ENCODE measurements around the gene RAB11FIP2. TPM values are rescaled to one million over a fixed set of nuclear protein-coding genes. Genes with fewer than 3 reads are reported as not detected.

Gene RAB11FIP2
- total and polyA plus RNA-seq, 2 of the 8 experiments (the other 6 are each of a cell fraction or from before 2014, with no cell fraction given) = 3.1 to 12.7 TPM

DNA sequence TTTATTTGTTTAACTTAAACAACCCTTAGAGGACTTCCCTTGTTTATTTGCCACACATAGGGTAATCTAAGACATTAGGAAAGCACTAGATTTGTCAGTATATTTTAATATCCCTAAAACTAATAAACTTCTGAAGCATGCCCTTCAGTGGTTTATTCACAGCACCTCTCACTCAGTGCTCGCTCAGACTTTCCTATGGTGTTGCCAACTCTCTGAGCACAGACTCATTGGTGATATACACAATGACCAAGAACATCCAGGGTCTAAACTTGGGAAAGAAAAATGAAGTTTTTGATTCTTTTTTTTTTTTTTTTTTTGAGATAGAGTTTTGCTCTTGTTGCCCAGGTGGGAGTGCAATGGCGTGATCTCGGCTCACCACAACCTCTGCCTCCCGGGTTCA is 82.2 kb downstream of the RAB11FIP2 start (continued):
- TF ChIP-seq CREB1 (IDR thresholded peaks at IDR 0.05) (no peak), SIRT6 (IDR thresholded peaks at IDR 0.05; ENCODE audit: low read length) (no peak), ZNF274 (IDR thresholded peaks at IDR 0.05; ENCODE audit: borderline replicate concordance, extremely low read depth, low read length) (no peak), CHD2 (IDR thresholded peaks at IDR 0.05; ENCODE audit: low read length) (no peak), PHF8 (conservative IDR thresholded peaks at IDR 0.05; ENCODE audit: low read depth, low read length) (no peak), E2F6 (IDR thresholded peaks at IDR 0.05) (no peak), SRF (IDR thresholded peaks at IDR 0.05; ENCODE audit: low read depth, low read length) (no peak)
- TF ChIP-seq, protein P1, sequence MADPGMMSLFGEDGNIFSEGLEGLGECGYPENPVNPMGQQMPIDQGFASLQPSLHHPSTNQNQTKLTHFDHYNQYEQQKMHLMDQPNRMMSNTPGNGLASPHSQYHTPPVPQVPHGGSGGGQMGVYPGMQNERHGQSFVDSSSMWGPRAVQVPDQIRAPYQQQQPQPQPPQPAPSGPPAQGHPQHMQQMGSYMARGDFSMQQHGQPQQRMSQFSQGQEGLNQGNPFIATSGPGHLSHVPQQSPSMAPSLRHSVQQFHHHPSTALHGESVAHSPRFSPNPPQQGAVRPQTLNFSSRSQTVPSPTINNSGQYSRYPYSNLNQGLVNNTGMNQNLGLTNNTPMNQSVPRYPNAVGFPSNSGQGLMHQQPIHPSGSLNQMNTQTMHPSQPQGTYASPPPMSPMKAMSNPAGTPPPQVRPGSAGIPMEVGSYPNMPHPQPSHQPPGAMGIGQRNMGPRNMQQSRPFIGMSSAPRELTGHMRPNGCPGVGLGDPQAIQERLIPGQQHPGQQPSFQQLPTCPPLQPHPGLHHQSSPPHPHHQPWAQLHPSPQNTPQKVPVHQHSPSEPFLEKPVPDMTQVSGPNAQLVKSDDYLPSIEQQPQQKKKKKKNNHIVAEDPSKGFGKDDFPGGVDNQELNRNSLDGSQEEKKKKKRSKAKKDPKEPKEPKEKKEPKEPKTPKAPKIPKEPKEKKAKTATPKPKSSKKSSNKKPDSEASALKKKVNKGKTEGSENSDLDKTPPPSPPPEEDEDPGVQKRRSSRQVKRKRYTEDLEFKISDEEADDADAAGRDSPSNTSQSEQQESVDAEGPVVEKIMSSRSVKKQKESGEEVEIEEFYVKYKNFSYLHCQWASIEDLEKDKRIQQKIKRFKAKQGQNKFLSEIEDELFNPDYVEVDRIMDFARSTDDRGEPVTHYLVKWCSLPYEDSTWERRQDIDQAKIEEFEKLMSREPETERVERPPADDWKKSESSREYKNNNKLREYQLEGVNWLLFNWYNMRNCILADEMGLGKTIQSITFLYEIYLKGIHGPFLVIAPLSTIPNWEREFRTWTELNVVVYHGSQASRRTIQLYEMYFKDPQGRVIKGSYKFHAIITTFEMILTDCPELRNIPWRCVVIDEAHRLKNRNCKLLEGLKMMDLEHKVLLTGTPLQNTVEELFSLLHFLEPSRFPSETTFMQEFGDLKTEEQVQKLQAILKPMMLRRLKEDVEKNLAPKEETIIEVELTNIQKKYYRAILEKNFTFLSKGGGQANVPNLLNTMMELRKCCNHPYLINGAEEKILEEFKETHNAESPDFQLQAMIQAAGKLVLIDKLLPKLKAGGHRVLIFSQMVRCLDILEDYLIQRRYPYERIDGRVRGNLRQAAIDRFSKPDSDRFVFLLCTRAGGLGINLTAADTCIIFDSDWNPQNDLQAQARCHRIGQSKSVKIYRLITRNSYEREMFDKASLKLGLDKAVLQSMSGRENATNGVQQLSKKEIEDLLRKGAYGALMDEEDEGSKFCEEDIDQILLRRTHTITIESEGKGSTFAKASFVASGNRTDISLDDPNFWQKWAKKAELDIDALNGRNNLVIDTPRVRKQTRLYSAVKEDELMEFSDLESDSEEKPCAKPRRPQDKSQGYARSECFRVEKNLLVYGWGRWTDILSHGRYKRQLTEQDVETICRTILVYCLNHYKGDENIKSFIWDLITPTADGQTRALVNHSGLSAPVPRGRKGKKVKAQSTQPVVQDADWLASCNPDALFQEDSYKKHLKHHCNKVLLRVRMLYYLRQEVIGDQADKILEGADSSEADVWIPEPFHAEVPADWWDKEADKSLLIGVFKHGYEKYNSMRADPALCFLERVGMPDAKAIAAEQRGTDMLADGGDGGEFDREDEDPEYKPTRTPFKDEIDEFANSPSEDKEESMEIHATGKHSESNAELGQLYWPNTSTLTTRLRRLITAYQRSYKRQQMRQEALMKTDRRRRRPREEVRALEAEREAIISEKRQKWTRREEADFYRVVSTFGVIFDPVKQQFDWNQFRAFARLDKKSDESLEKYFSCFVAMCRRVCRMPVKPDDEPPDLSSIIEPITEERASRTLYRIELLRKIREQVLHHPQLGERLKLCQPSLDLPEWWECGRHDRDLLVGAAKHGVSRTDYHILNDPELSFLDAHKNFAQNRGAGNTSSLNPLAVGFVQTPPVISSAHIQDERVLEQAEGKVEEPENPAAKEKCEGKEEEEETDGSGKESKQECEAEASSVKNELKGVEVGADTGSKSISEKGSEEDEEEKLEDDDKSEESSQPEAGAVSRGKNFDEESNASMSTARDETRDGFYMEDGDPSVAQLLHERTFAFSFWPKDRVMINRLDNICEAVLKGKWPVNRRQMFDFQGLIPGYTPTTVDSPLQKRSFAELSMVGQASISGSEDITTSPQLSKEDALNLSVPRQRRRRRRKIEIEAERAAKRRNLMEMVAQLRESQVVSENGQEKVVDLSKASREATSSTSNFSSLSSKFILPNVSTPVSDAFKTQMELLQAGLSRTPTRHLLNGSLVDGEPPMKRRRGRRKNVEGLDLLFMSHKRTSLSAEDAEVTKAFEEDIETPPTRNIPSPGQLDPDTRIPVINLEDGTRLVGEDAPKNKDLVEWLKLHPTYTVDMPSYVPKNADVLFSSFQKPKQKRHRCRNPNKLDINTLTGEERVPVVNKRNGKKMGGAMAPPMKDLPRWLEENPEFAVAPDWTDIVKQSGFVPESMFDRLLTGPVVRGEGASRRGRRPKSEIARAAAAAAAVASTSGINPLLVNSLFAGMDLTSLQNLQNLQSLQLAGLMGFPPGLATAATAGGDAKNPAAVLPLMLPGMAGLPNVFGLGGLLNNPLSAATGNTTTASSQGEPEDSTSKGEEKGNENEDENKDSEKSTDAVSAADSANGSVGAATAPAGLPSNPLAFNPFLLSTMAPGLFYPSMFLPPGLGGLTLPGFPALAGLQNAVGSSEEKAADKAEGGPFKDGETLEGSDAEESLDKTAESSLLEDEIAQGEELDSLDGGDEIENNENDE (IDR thresholded peaks at IDR 0.05; ENCODE audit: insufficient replicate concordance, low read length) = no peak
